GM13976 (cell line): ENCODE data around the gene PRR23C.

ENCODE experiments used
- DNase-seq: peaks from one replicate; pipeline ENCODE4 v3.0.0; 2012; ENCODE audit warnings: low spot score
- in situ Hi-C: fragments of 300-500 bp; cut with MboI; formaldehyde crosslinking; loops from one replicate; pipeline ENCODE4 v1.12.0; 2022; ENCODE audit warnings: low sequenced_read_pairs, mixed read lengths, inconsistent platforms; ENCODE audit not compliant: unreplicated experiment
- TF ChIP-seq, protein P1 (sequence below): IDR thresholded peaks from 2 replicates; pipeline ENCODE4 v1.5.1; 2012; ENCODE audit warnings: borderline replicate concordance, mild to moderate bottlenecking; ENCODE audit not compliant: insufficient read depth; ENCODE audit errors: extremely low read depth, missing control alignments, control extremely low read depth

The PRR23C gene

GRCh38 chr3:139024968-139025367, 19.7 kb downstream of the PRR23C start:
- in situ Hi-C loops: no loop called here
- TF ChIP-seq, protein P1, sequence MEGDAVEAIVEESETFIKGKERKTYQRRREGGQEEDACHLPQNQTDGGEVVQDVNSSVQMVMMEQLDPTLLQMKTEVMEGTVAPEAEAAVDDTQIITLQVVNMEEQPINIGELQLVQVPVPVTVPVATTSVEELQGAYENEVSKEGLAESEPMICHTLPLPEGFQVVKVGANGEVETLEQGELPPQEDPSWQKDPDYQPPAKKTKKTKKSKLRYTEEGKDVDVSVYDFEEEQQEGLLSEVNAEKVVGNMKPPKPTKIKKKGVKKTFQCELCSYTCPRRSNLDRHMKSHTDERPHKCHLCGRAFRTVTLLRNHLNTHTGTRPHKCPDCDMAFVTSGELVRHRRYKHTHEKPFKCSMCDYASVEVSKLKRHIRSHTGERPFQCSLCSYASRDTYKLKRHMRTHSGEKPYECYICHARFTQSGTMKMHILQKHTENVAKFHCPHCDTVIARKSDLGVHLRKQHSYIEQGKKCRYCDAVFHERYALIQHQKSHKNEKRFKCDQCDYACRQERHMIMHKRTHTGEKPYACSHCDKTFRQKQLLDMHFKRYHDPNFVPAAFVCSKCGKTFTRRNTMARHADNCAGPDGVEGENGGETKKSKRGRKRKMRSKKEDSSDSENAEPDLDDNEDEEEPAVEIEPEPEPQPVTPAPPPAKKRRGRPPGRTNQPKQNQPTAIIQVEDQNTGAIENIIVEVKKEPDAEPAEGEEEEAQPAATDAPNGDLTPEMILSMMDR: no peak
- no peak for DNase-seq

GRCh38 chr3:139020868-139021234, 23.8 kb downstream of the PRR23C start, which contains the start of gene PRR23B:
Gene PRR23B, minus strand, starts transcription at chr3:139020926. Its CDS starts 265 bp downstream, at chr3:139020661.
- TF ChIP-seq, protein P1: no peak
- in situ Hi-C loops: no loop called here
- no peak for DNase-seq

GRCh38 chr3:139020036-139020867, 24.4 kb downstream of the PRR23C start:
- TF ChIP-seq, protein P1: no peak
- in situ Hi-C loops: no loop called here
- no peak for DNase-seq

DNA sequence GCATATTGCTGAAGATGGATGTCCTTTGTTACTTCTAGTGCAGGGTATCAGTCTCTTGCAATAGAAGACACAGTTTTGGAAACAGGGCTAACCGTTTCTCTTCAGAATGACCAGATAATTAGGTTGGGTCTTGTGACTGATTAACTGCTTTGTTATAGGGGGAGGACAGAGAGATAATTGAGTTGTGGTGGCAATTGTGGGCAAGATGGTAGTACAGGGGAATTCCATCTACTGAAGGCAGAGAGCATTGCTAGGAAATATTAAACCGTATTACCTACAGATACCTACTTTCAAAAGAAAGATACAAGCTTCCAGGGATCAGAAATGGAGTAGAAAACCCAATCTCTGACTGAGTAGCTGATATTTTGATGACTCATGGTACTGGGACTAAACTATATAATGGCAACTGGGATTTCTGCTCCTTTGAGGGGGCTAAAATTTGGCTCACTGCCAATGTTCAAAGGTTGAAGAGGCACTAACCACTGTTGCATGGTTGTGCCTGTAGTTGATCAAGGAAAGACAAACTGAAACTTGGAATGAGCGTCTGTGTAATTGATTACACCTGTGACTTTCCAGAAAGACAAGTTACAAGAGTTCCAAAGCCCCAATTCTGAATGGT, 28.2 kb downstream of the PRR23C start:
- in situ Hi-C loops: no loop called here
- TF ChIP-seq, protein P1: no peak
- DNase-seq: no peak

GRCh38 chr3:139006051-139006716, 38.5 kb downstream of the PRR23C start, which contains the start of gene PRR23A:
Gene PRR23A, minus strand, starts transcription at chr3:139006268. Its CDS starts 0 bp downstream, at chr3:139006268.
- in situ Hi-C loops: no loop called here
- TF ChIP-seq, protein P1: no peak
- no peak for DNase-seq

DNA sequence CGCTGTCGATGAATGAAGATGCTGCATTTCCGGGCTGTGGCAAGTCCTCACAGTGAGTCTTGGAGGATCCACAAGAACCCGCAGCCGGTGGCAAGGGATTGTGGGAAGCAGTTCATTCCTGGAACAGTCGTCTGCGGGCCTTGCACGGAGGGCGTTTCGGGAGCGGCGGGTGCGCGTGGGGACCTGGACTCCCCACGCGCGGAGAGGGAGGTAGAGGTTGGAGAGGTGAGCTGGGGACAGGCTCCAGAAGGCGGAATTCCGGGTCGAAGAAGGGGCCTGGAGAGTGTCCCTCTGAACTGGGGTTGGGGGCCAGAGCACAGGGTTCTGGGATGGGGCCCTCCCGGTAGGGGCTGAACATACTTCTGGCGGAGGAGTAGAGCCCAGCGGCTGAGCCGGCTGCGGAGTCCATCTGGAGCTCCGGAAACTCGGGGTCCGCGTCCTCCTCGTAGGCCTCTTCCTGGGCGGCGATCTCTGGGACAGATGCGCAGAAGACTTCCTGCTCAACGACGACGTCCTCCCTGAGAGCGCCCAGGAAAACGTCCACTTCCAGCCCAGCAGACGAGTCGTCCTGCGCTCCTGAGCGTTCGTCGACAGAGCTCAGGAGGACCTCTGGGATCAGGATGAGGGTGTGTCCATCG, 39.2 kb downstream of the PRR23C start:
- in situ Hi-C loops: no loop called here
- DNase-seq: no peak
- TF ChIP-seq, protein P1: no peak
